GM21723 (cell line): ENCODE data around the gene POLR1E.
"Not testable (repeated sequence)": the region's sequence is repeated elsewhere in the genome, so short reads cannot be mapped to it uniquely, and the experiment has no call there.

Source experiments
- ATAC-seq: cut with Tn5 transposase; IDR thresholded peaks from one replicate; pipeline ENCODE4 v1.9.1; 2021; ENCODE audit warnings: mild to moderate bottlenecking, moderate library complexity; ENCODE audit not compliant: unreplicated experiment

POLR1E gene

DNA sequence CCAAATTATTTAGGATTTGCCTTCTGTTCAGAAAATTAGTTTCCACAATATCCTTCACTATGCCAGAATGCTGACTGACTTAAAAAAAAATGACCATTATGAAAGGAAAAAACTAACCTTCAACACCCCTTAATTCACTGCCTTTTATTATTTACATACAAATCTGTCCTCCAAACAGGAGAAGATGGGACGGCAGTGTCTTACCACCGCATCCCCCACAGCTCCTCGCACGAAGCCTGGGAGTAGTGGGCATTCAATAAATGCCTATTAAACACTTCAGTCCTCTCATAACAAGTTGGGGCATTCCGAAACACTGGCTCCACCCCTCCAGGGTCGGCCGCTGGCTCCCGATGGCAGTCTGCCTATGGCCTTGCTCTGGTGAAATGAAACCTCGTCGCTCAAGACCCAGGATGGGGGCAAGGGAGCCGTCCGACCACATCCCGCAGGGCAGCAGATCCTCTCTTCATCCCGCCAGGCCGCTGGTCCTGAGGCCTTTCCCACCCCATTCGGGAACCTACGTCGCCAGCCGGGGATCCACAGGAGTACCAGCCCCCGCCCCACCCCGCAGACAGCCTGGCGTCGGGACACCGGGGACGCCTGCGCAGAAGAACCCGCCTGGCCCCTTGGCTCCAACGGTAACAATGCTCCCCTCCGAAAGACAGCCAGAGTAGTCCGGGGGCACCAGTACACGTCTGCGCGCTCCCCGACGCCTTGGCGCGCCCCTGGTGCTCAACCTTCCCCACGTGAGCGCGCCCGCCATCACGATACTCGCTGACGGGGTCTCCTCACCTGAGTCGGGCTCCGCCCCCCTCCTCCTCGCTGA is 21.1 kb upstream of the POLR1E start:
- peak; percentile 38 for ATAC-seq

DNA sequence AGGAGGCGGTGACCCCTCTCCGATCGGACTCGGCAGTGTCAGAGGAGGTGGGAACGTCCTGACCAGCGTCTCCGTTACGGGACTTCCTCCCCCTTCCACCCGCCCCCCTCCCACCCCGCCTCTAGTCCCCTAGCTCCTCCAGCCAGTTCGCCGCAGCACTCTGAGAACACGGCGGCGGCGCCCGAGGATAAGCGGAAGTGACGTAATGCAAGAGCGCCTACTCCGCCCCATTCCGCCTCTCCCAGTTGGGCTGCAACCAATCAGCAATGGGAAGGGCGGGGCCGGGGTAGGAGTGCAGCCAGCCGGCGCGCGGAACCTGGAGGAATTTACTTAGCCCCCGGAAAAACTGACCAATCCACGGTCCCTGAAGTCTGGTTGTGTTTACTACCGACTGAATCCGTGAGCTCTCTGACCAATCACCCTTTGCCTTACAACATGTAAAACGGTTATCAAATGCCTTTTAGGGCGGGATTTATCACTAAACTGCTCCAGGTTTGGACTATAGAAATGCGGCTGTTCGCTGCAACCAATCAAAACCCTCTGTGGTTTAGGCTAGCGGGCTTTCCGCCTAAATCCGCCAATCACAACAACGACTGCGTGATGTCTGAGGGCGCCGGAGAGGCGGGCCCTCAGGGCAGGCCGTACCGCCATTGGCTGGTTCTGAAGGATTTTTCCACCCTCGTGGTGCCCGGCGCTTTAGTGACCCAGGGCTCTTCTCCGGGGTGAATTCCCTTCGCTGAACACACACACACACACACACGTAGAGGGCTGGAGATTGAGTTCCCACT is 20.3 kb upstream of the POLR1E start, which contains the start of gene ZBTB5:
Gene ZBTB5 (minus strand): TSS at position 202 of the 788 bp plus-strand sequence. CDS start 22,899 bp downstream, outside the sequence.
- peak; percentile 80 for ATAC-seq

DNA sequence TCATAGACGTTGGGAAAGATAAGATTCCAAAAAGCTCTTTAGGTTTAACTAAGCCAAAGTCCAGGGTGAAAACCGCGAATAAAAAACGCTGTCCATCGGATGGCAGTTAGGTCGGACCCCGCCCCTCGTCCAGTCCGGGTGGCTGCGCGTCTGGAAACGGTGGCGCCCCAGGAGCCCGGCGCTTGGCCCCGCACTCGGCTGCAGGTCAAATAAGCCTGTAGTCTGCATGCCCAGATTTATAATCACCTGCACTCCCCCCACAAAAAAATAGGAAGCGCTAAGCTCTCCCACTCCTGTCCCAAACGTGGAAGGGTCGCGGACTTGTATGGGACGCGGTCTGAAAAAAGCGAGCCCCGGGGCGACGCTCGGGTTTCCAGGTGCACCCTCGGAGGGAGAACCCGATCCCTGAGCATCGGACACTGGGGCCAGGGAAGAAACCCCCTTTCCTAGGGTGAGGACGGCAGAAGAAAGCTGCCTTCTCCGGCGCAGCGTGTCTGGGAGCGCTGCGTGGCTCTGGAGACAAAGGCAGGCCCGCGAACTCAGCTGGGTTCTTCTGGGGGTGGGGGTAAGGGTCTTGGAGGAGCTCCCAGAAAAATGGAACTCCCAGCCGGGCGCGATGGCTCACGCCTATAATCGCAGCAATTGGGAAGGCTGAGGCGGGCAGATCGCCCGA is 19.6 kb upstream of the POLR1E start:
- peak; percentile 12 for ATAC-seq

DNA sequence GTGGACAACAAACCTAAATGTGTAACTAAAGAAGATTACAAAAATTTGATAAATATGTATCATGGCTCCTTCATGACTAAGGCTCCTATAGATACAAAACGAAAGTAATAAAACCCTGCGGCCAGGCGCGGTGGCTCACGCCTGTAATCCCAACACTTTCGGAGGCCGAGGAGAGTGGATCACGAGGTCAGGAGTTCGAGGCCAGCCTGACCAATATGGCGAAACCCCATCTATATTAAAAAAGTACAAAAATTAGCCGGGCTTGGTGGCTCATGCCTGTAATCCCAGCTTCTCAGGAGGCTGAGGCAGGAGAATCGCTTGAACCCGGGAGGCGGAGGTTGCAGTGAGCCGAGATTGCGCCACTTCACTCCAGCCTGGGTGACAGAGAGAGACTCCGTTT is 18.2 kb upstream of the POLR1E start:
- ATAC-seq, result not testable (repeated sequence)

DNA sequence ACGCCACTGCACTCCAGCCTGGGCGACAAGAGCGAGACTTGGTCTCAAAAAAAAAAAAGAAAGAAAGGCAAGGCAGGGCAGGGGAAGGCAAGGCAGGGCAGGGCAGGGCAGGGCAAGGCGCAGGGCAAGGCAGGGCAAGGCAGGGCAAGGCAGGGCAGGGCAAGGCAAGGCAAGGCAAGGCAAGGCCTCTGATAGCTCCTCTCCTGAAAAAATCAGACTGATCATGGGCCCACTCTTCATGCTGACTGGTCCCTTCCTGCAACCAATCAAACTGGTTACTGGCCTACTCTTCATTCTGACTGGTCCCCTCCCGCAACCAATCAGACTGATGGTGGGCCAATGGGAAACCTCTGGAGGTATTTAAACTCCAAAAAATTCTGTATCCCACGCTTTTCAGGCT is 17.1 kb upstream of the POLR1E start:
- ATAC-seq, result no peak

DNA sequence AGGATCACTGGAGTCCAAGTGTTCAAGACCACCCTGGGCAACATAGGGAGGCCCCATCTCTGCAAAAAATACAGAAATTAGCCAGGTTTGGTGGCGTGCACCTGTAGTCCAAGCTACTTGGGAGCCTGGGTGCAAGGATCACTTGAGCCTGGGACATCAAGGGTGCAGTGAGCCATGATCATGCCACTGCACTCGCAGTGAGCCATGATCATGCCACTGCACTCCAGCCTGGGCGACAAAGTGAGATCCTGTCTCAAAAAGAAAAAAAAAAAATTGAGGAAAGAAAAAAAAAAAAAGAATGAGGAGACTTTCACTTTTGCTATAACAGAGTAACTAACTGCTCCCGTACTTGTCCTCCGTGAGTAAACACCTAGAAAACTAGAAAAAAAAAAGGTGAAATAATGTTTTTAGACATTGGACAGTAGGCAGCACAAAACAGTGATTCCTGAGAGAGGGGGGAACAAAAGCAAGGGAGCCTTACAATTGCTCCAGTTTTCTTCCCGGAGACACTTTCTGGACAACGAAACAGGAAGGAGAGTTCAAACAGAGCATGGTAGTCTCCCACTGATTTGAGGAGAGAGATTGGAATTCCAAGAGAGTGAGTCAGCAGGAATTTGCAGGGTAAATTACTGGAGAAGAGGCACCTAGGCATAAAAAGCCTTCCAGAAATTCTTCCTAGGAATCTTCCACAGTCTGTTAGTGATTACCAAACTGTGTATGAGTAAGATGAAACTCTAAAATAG is 13.6 kb upstream of the POLR1E start:
- no peak for ATAC-seq

DNA sequence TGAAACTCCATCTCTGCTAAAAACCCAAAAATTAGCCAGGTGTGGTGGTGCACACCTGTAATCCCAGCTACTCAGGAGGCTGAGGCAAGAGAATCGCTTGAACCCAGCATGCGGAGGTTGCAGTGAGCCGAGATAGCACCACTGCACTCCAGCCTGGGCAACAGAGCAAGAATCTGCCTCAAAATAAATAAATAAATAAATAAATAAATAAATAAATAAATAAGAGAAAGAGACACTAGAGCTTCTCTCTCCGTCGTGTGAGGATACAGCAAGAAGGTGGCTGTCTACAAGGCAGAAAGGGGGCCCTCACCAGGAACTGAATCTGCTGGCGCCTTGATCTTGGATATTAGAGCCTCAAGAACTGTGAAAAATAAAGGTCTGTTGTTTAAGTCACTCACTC is 11.8 kb upstream of the POLR1E start:
- not testable (repeated sequence) for ATAC-seq

DNA sequence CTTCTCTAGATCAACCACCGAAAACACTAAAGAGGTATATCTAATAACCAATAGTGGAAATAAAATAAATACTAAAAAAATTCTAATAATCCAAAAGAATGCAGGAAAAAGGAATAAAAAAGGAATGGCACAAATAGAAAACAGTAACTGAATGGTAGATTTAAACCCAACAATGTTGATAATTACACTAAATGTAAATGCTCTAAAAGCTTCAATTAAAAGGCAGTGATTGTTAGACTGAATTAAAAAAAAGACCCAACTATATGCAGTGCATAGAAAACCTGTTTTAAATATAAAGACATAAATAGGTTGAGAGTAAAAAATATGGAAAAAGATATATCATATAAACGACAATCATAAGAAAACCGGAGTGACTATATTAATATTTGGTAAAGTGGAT is 11.3 kb upstream of the POLR1E start:
- no peak for ATAC-seq

DNA sequence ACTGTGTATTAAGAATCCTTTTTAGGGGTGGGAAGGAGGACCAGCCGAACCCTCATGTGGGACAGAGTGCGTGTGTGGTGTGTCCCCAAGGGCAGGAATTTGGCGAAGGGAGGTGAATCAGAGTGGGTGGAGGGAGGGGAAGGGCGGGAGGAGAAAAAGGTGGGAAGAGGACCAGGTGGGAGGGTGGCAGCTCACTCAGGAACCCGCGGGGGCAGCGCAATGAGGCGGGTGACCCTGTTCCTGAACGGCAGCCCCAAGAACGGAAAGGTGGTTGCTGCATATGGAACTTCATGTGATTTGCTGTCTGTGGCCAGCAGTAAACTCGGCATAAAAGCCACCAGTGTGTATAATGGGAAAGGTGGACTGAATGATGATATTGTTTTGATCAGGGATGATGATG is 8.8 kb upstream of the POLR1E start:
- no peak for ATAC-seq

DNA sequence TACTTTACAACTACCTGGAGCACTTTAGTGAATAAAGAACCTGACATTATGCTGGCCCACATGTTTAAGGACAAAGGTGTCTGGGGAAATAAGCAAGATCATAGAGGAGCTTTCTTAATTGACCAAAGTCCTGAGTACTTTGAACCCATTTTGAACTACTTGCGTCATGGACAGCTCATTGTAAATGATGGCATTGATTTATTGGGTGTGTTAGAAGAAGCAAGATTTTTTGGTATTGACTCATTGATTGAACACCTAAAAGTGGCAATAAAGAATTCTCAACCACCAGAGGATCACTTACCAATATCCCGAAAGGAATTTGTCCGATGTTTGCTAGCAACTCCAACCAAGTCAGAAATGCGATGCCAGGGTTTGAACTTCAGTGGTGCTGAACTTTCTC is 8.3 kb upstream of the POLR1E start:
- not testable (repeated sequence) for ATAC-seq

DNA sequence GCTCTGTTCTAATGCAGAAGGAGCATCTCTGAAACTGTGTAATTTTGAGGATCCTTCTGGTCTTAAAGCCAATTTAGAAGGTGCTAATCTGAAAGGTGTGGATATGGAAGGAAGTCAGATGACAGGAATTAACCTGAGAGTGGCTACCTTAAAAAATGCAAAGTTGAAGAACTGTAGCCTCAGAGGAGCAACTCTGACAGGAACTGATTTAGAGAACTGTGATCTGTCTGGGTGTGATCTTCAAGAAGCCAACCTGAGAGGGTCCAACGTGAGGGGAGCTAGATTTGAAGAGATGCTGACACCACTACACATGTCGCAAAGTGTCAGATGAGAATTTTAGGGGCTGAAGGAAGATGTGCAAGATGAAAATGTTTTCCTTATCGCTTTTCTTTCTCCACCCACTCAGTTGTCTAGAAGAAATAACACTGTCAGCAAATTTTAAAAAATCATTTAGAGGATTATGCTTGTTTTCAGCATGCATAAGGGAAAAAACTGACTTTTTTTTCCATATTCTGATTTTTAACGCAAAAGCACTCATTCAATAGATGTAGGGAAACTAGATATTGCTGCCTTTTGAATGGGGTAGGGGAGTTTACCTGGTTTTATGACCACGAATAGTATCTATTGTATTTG is 7.6 kb upstream of the POLR1E start:
- ATAC-seq, result not testable (repeated sequence)

DNA sequence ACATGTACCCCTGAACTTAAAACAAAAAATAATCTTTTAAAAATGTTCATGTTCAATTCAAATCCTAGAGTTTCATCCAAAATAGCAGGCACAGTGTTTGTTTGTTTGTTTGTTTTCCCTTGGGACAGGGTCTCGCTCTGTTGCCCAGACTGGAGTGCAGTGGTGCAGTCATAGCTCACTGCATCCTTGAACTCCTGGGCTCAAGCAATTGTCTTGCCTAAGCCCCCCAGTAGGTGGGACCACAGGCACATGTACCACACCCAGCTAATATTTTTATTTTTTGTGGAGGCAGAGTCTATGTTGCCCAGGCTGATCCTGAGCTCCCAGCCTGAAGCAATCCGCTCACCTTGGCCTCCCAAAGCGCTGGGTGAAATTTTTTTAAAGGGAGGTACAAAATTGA is 5.0 kb upstream of the POLR1E start:
- no peak for ATAC-seq

DNA sequence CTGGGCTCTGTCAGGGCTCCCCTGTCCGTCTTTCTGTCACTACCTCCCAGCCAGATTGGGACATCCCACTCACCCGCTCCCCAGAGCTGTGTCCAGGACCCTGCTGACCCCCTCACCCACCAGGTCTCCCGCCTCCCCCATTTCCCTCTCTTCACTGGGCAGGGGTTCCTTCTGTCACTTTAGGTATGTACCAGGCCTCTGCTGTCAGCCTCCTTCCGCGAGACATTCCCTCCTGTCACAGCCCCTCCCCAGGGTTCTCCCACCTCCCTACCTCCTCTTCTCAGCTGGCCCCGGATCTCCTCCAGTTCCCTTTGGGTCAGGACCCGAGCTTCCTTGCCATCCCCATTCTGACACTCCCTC is 488 bp downstream of the POLR1E start:
- no peak for ATAC-seq

DNA sequence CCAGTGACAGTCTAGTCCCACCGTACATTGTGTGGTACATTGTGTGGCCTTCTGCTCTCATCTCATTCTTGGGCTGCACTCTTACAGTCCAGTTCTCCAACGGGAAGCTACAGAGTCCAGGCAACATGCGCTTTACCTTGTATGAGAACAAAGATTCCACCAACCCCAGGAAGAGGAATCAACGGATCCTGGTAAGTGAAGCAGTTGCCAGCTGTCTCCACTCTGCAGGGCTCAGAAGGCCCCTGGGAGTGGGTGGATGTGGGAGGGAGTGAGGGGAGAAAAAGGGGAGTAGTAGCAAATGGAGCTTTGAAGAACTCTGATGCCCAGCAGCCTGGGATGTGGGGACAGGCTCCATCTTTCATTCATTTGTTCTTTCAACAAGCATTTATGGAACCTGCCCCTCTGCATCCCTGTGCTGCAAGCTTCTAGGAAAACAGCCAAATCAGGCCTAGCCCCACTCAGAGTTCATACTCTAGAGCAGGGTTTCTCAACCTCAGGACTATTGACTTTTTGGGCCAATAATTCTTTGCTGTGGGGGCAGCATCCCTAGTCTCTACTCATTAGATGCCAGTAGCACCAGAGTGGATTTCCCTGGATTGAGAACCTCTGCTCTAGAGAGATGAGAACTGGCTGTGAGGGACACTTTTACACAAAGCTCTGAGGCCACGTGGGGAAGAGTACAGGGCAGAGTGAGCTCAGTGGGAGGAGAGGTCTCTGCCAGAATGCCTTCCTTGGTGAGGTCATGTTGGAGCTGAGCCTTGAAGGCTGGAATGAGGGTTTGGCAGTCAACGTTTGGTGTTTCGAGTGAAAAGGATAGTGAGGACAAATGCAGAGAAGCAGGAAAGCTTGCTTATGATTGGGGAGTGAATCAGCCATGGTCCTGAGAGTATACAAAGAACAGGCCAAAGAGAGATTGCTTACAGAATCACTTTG is 1.1 kb downstream of the POLR1E start:
- no peak for ATAC-seq

DNA sequence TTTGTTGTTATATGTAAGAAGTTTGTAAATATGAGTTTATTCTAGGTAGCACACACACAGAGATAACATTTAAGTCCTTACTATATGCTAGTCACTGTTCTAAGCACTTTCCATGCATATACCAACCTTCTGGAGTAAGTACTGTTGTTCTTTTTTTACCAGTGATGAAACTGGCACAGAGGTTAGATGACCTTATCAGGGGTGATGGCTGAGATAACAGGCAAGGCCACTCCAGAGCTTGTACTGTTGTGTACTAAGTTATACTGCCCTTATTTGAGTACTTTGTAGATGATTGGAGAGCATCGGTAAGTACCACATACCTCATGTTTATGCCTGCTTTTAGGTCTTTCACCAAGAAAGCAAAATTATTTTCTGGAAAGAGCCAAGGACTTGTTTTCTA is 6.2 kb downstream of the POLR1E start:
- no peak for ATAC-seq

DNA sequence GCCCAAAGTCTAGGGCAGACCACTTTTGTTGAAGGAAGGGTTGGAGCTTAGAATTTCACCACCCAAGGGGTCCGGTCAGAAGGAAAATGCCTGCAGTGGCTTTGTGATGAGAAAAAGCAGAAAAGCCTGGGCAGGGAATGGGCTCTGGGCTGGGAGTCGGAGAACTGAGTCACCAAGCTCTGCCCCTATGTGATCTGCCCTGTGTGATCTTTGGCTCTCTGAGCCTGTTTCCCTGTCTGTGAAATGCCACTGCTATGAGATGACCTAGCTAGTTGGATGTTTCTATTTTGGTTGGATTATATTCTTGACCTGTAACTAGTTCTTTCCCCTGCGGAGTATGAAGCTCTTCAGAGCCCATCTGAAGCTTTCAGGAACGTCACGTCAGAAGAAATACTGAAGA is 9.8 kb downstream of the POLR1E start:
- ATAC-seq, result no peak

DNA sequence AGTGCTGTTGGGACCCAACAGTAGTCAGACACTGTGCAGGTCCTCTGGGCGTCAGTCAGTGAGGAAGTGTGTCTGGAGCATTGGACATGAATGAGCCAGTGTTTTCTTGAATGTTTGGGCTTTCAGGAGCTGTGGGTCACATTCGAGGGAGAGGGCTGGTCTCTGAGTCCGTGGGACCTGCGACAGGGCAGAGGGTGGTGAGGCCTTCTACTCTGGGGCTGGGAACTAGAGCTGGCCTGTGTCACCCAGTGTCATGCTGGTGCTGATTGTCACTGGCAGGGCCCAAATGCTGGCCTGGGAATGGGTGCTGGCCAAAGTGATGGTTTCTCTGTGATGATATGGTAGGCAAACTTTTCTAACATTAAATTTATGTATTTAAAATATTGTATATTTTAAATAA is 10.3 kb downstream of the POLR1E start:
- no peak for ATAC-seq

DNA sequence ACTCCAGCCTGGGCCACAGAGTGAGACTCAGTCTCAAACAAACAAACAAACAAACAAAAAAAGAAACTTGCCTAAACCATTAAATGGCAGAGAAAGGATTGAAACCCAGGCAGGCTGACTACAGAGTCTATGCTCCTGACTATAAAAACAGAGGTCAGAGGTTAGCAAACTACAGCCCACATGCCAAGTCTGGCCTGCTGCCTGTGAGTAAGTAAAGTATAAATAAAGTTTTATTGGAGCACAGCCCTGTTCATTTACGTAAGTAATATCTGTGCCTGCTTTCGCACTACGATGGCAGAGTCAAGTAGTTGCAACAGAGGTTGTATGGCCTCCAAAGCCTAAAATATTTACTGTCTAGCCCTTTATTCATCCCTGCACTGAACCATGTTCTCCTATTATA is 11.6 kb downstream of the POLR1E start:
- ATAC-seq, result no peak

DNA sequence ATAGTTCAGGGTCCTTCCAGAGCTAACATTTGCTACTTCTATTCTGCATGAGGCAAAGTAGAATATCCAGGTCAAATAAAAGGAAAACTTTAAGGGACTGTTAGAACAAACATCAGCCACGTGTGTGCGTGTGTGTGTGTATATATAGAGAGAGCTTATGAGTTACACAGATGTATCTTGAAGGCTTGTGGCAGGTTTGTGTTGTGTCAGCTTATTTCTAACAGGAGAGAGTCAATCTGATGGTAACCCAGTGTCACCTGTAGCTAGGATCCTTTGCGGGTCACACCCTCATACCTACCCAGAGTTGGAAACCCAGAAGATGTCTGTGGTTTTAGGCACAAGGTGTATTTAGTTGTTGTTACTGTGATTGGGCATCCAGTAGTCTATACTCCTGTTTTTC is 12.7 kb downstream of the POLR1E start:
- no peak for ATAC-seq
